Hippocampal formation (tissue), 2 donors: ENCODE data around the gene LRRC43.
"Not testable (repeated sequence)": the region's sequence is repeated elsewhere in the genome, so short reads cannot be mapped to it uniquely, and the experiment has no call there.

ENCODE experiments used
- DNase-seq, 2 donors: peaks; one replicate each; lab custom pipeline; 2025; lab: John Stamatoyannopoulos, UW

Gene LRRC43

DNA sequence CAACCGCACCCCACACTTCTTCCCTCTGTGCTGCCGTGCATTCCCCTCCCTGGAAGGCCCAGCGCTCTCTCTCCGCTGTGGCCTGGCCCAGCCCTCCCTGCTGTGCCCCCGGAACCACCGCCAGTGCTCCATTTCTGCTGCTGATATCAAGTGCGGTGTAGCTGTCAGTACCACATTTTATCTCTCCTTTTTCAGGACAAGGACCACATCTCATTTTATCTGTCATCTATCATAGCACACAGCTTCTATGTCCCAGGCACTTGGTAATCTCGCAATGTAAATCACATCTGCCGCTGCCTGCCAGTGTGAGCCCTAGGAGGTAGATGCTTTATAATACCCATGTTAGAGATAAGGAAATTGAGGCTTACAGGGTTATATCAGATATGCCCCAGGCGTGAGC is 27.2 kb upstream of the LRRC43 start:
- DNase-seq, result no peak

DNA sequence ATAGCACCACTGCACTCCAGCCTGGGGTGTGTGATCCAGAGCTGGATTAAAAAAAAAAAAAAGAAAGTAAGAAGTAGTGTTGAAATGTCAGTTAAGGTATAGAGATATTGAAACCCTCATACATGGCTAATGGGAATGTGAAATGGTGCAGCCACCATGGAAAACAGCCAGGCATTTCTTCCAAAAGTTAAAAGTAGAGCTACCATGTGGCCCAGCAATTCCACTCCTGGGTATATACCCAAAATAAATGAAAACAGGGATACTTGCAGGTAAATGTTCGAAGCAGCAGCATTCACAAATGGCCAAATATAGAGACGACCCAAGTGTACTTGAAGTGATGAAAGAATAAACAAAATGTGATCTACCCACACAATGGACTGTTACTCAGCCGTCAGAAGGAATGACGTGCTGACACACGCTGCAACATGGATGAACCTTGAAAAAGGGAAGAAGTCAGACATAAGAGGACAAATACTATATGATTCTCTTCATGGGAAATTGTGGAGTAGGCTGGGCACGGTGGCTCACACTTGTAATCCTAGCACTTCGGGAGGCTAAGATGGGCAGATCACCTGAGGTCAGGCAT is 24.1 kb upstream of the LRRC43 start:
- no peak for DNase-seq

DNA sequence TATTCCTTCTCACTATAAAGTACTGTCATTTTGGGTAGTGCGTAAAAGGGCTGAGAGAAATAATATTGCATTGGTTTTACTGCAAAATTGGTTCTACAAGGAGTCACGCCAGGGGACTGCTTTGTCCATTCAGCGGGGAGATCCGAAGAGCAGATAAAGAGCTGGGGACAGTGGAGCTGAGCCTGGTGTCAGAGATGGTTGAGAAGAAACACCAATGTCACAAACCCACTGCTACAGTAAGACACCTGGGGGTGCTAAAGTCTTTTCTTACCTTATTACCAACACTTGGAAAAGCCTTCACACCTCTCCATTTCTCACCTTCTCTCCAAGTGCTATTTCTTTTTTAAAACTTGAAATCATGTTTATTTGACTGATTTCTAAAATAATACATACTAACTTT is 23.0 kb upstream of the LRRC43 start:
- no peak for DNase-seq

DNA sequence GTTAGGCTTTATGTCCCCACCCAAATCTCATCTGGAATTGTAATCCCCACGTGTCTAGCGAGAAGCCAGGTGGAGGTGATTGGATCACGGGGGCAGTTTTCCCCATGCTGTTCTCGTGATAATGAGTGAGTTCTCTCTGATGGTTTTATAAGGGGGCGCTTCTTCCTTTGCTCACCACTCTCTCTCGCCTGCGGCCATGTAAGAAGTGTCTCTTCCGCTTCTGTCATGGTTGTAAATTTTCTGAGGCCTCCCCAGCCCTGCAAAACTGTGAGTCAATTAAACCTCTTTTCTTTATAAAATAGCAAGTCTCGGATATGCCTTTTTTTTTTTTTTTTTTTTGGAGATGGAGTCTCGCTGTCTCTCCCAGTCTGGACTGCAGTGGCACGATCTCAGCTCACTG is 22.2 kb upstream of the LRRC43 start:
- DNase-seq, result no peak

DNA sequence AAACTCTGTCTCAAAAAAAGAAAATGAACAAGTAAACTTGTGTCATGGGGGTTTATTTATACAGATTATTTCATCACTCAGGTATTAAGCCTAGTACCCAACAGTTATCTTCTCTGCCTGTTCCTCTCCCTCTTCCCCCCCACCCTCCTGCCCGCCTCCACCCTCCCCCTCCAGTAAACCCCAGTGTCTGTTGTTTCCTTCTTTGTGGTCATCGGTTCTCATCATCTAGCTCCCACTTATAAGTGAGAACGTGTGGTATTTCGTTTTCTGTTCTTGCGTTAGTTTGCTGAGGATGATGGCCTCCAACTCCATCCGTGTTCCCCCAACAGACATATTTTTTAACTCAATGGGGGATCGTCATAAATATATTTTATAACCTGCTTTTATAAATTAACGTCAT is 21.2 kb upstream of the LRRC43 start:
- DNase-seq, result no peak

DNA sequence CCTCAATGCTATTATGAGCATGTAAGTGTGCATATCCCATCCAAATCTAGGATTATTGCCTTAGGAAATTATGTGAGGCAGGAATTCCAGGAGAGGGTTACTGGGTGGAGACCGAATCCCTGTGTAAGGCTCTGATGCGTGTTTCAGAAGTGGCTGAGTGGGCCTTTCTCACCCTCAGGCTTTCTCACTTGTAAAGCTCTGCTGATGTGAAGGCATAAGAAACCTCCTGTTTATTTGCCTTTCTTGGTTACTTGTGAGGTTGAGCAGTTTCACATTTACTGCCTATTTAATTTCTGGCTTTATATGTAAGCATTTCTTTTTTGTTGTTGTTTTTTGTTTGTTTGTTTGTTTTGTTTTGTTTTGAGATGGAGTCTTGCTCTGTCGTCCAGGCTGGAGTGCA is 19.9 kb upstream of the LRRC43 start:
- DNase-seq, result no peak

DNA sequence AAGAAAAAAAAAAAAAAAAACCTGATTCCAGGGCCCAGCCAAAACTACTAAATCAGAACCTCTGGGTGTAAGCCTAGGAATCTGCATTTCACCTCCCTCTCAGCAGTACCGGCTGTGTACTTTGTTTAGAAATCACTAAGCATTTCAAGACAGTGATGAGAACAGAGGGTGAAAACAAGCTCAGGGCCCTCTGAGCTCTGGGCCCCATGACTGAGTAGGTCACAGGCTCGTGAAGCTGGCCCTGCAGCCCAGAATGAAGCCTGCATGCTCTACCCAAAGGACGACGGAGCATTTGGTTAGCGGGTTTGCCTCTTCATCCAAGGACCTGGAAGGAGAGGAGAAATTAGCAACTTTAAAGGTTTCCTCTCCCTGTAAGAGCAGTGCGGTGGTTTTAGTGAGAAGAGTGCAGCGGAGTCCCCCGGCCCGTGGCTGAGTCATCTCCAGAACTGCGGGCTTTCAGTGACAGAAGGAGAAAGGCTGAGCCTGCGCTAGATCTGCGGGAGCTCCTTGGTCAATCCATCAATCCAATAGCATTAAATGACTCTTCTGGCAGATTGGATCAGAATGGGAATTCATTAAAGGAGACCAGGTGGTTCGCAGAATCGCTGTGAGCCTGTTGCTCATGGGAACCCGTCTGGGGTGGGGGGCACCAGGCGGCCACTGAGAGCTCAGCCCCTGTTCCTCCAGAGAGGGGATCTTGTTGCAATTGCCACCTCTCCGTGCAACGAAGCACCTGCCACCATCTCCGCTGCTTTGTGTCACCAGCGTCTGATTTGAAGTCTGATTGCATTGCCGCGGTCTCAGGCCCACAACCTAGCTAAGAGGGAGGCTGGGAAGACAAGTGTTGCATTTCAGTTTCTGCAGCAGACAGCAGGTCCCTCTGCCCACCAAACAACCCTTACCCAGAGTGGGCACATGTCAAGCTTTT is 16.2 kb upstream of the LRRC43 start:
- no peak for DNase-seq

DNA sequence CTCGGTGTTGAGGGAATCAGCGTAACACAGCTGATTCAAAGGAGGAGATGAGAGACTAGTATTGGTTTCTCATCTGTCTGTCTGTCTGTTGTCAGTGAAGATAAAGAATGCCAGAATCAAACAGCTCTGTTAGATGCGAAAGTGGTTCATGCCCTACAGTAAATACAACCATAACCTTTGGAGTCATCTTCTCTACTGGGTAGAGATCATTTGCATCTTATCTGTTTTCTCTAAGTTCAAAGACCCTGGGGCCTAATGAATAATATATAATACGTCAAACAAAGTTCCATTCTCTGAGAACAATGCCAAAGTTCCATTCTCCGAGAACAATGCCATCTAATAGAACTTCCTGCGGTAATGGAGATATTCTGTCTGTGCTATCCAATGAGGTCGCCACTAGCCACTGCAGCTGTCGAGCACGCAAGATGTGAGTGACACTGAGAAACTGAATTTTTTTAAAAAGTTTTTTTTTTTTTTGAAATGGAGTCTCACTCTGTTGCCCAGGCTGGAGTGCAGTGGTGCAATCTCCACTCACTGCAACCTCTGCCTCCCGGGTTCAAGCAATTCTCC is 15.5 kb upstream of the LRRC43 start:
- no peak for DNase-seq

DNA sequence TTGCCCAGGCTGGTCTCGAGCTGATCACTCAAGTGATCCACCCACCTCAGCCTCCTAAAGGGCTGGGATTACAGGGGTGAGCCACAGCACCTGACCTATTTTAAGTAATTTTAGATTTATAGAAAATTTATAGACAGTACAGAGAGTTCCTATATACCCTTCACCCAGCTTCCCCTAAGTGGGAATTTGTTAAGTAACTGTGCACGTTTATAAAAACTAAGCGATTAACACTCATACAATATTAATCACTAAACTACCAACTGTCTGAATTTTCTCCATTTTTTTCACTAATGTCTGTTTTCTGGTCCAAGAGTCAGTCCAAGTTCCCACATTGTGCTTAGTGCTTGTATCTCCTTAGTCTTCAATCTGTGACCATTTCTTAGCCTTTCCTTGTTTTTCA is 14.4 kb upstream of the LRRC43 start:
- DNase-seq, result no peak

DNA sequence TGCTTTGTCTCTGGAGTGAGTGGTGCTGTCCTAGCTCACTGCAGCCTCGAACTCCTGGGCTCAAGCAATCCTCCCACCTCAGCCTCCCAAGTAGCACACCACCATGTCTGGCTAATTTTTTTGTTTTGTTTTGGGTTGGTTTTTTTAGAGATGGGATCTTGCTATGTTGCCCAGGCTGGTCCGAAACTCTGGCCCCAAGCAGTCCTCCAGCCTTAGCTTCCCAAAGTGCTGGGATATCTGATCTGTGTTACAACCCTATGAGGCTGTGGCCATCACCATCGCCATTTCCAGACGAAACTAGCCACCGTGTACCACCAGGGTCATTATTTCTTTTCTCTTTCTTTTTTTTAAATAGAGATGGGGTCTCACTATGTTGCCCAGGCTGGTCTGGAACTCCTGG is 11.5 kb upstream of the LRRC43 start:
- no peak for DNase-seq

DNA sequence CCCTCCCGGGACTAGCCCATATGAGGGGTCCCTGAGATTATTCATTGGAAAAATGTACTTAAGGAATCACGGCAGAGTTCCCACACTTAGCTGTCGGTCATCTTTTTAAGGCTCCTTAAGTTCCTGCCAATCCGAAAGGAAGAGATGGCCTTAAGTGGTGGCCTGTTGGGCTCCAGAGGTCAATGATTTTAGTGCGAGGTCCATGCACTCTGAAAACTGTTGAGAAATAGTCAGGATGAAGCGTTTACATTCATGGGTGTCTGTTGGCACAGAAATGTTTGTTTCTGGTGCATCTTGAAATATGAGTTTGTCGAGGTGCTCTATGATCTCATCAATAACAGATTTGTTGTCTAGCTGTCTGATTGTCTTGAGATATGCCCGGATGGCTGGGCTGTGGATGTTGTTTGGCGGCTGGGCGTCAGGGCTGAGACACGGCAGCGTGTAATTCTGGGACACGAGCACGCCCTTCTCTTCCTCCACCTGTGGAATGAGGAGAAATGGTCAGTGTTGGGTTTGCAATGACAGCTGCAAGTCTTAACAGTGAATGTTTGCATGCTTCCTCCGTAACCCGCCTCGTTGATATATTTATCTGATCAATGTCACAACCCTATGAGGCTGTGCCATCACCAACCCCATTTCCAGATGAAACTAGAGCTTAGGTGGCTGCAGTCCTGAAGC is 10.5 kb upstream of the LRRC43 start:
- DNase-seq, result no peak

DNA sequence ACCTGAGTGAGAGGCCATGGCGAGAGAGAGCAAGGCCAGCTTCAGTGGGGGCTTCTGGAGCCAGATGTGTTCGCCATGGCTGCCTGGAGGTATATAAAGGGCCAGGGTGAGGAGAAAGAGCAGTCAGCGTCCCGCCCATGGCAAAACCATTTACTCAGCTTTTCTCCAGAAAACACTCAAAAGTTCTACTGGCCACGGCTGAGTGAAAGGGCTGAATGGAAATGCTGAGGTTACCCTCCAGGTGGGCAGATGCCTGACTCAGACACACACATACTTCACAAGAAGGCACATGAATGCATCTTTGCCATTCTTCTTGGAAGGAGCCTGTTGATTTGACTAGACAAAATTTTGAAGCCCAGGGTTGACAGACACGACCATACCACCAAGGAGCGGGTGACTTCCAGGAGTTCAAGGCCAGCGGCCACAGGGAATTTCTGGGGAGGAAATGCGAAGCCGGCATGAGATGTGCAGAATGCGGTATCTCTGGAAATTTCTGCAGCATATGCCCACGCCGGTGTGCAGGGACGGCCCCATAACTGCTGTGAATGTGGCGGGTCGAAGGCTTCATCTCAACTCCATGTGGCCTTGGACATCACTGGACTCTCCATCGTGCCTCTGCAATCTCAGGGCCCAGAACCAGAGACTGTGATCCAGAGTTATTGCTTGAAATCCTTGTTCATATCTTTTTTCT is 8.6 kb upstream of the LRRC43 start, which contains the start of gene IL31:
TSS of gene IL31 (minus strand) at position 67 of the 691 bp plus-strand sequence. CDS start at position 18, 49 bp downstream.
- no peak for DNase-seq

DNA sequence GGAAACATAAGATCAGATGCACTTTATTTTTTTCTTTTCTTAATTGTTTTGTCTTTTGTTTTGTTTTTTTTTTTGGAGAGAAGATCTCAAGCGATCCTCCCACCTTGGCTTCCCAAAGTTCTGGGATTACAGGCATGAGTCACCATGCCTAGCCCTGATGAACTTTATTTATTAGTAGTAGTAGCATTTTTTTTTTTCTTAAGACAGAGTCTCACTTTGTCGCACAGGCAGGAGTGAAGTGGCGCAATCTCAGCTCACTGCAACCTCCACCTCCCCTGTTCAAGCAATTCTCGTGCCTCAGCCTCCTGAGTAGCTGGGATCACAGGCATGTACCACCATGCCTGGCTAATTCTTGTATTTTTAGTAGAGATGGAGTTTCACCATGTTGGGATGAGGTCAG is 6.5 kb upstream of the LRRC43 start:
- not testable (repeated sequence) for DNase-seq

DNA sequence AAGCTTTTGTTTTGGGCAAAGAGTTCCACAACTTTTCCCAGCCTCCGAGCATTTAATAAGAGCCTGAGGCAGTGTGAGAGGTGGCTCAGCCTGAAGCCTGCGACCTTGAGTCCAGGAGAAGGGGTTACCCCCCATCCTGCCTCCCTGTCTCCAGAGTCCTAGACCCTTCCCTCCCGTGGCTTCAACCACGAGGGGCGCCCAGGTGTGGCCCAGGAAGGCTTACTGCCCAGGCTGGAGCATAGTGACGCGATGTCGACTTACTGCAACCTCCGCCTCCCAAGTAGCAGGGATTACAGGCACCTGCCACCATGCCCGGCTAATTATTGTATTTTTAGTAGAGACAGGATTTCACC is 641 bp downstream of the LRRC43 start:
- DNase-seq, result no peak

DNA sequence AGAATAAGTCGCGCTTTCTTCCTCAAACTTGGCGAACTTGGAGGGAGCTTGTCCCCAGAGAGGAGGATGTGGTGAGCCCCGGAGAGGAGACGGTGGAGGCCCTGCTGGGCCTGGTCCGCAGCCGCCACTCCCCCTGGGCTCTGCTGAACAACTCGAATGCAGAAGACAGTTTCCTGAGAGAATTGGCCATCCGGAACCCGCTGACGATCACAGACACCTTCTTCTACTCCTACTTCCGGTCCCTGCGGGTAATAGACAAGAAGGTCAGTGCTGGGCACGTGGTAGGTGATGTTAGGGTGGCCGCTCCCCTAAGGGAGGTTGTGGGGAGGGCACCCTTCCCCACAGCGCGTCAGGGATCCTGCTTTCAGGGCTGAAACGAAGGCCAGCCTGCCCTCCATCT is 1.6 kb downstream of the LRRC43 start:
- no peak for DNase-seq

DNA sequence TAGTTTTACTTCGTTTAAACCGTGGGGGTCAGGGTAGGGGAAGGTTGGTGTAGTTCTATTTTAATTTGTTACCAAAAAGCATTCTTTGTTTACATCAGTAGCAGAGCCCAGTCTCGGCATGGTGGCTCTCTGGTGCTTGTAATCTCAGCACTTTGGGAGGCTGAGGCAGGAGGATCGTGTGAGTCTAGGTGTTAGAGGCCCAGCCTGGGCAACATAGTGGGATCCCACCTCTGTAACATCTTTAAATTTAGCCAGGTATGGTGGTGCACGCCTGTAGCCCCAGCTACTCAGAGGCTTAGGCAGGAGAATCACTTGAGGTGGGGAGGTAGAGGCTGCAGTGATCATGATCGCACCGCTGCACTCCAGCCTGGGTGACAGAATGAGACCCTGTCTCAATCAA is 2.2 kb downstream of the LRRC43 start:
- DNase-seq, result no peak

DNA sequence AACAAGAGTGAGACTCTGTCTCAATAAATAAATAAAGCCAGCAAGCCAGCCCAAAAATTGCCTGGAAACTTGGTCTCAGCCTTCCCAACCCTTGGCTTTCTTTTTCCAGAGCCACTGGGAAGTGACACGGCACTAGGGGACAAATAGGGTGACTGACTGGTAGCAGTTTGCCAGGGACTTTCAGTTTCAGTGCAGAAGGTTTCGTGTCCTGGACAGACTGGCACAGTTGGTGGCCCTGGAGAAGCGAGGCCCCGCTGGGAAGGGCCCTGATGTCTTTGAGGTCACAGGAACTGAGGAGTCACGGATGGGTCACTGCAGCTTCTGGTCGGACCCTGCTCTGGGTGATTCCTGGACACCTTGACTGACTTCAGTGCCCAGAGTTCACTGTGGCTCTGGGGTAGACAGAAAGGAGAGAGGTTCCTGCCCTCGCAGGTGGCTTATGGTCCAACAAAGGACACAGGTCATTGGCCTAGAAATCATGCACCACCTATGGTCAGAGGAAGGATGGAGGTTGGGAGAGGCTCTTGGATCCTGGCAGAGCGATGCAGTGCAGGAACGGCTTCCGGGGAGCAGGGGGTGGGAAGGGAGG is 2.7 kb downstream of the LRRC43 start:
- DNase-seq, result no peak

DNA sequence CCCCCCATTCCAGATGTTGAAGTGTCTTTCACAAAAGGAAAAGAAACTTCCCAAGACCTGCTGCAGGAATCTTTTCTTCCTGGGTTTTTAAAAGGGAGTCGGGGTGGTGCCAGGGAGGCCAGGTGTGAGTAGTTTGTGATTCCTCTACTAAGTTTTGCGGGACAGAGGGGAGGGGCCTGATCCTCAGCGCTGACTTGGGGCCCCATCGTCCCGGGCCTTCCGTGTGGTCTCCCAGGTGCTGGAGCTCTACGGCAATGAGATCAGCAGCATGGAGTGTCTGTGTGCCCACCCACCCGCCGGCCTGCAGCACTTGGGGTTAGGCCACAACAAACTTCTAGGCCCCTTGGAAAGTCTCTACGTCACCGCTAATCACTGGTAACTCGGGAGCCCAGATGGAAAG is 4.5 kb downstream of the LRRC43 start:
- no peak for DNase-seq

DNA sequence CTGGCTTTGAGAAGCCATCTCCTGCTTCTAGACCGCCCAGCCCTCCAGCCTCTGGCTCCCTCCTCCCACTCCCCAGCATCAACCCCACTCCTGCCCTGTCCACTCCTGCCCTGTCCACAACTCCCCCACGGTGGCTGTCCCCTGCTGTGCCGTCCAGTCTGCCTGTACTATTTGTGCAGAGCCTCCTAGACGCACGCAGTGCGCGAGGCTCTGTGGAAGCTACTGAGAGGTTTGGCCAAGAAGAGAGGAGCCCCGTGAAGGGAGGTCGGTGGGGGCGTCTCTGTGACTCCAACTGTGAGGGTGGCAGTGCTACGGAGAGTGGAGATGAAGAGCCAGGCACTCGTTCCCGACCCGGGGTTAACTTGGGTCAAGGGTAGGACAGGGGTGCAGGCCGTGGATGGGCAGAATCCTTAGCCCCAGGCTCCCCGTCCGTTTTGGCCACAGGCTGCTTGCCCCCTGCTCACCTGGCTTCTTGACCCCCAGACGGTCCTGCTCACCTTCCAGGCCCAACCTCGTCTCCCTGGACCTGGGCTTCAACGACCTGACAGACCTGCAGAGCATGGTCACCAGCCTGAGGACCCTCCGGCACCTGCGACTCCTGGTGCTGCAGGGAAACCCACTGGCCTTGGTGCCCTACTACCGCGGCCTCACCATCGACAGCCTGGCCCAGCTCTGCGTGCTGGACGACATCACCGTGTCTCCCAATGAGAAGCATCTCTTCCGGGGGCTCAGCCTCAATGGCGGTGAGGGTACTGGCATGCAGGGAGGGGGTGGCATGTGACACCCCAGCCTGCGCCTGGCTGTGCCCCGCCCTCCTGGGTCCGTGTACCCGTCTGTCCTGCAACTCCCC is 6.9 kb downstream of the LRRC43 start:
- DNase-seq, result no peak

DNA sequence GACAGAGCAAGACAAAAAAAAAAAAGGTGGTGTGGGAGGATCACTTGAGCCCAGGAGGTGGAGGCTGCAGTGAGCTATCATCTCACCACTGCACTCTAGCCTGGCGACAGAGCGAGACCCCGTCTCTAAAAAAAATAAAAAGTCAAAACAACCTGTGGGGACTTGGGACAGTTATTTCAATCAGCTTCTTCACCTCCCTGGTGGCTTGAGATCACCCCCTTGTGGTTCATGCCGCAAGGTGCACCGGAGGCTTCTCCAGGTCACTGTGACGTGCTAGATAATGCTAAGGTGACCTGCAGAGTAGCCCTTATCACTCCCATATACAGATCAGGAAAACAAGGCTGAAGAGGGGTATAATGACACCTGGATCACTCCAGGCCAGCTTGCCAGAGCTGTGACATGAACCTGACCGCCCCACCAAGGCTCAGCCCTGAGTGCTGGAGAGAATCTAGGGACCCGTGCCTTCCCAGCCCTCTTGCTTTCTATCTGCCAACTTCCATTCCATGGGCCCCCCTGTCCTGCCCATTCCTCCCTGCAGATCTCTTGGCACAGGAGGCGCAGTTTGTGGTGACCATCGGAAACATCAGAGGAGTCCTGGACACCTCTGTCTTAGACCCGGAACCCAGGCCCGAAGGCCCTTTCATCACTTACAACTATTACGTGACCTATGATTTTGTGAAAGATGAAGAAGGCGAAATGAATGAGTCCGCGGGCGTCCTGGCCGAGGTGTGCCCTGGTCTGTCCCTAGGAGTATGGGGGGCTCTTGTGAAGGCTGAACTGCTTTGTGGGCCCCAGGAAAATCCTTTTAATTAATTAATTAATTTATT is 8.1 kb downstream of the LRRC43 start:
- no peak for DNase-seq
